Stimulated activated naive CD8-positive, alpha-beta T cell treated with anti-CD3 and anti-CD28 coated beads, Interleukin-15, amount 100 ng/mL, for 72 hours (primary cell): Measurements from ENCODE around the gene MCM6.

Source experiments
- ATAC-seq: fragments of 150-1000 bp; cut with Tn5 transposase; 2 replicates; pipeline ENCODE4 v1.10.0; 2021; ENCODE audit warnings: mild to moderate bottlenecking, moderate library complexity
- DNase-seq, 2 donors: peaks; one replicate each; pipeline ENCODE4 v3.0.0; 2021 to 2022
- H3K27ac Mint-ChIP-seq, 2 donors: one replicate each; pipeline ENCODE4 v1.8.0; 2022; ENCODE audit warnings: mild to moderate bottlenecking in 2 of 2, mixed read lengths in 2 of 2, moderate library complexity in 2 of 2
- H3K27me3 Mint-ChIP-seq: one replicate; pipeline ENCODE4 v1.8.0; 2022; ENCODE audit warnings: mixed read lengths
- H3K4me1 Mint-ChIP-seq: one replicate; pipeline ENCODE4 v1.8.0; 2022; ENCODE audit warnings: mild to moderate bottlenecking, mixed read lengths
- H3K4me3 Mint-ChIP-seq, 2 donors: one replicate each; pipeline ENCODE4 v1.8.0; 2022; ENCODE audit warnings: mild to moderate bottlenecking in 2 of 2, mixed read lengths in 2 of 2, moderate library complexity in 1 of 2
- H3K9me3 Mint-ChIP-seq, 2 donors: one replicate each; pipeline ENCODE4 v1.8.0; 2022; ENCODE audit warnings: mixed read lengths in 2 of 2

Gene MCM6

GRCh38 chr2:135791418-135792190, 84.6 kb downstream of the MCM6 start:
- Mint-ChIP-seq H3K27me3 (no peaks in the 10 kb centered on the region), H3K27ac (peak overlapping the region; percentile 56 to 61), H3K9me3 (no peaks in the 10 kb centered on the region), H3K4me3 (peak overlapping the region; percentile 46 to 59), H3K4me1 (peaks cover 44% of the 10 kb centered on the region)
- ATAC-seq (no peak), DNase-seq (no peak)

GRCh38 chr2:135790423-135790822, 85.8 kb downstream of the MCM6 start:
- ATAC-seq (no peak), DNase-seq (no peak)
- no peaks in the 10 kb centered on the region for H3K9me3 Mint-ChIP-seq
- peaks cover 39% of the 10 kb centered on the region for H3K4me1 Mint-ChIP-seq
- no peak overlapping the region for H3K27ac Mint-ChIP-seq
- H3K27me3 Mint-ChIP-seq: no peaks in the 10 kb centered on the region
- H3K4me3 Mint-ChIP-seq: no peak overlapping the region
